Stimulated activated CD8-positive, alpha-beta memory T cell treated with anti-CD3 and anti-CD28 coated beads, Interleukin-4, amount 100 ng/mL, for 24 hours (primary cell): ENCODE measurements around the gene ZPR1.
A peak's percentile ranks its signal among the peaks of the same experiment; 100 is the strongest.
"Not testable (repeated sequence)": the region's sequence is repeated elsewhere in the genome, so short reads cannot be mapped to it uniquely, and the experiment has no call there.

Source experiments
- DNase-seq: peaks from one replicate; pipeline ENCODE4 v3.0.0-alpha.2; 2020; ENCODE audit warnings: low read depth

ZPR1 gene, protein sequence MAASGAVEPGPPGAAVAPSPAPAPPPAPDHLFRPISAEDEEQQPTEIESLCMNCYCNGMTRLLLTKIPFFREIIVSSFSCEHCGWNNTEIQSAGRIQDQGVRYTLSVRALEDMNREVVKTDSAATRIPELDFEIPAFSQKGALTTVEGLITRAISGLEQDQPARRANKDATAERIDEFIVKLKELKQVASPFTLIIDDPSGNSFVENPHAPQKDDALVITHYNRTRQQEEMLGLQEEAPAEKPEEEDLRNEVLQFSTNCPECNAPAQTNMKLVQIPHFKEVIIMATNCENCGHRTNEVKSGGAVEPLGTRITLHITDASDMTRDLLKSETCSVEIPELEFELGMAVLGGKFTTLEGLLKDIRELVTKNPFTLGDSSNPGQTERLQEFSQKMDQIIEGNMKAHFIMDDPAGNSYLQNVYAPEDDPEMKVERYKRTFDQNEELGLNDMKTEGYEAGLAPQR

DNA sequence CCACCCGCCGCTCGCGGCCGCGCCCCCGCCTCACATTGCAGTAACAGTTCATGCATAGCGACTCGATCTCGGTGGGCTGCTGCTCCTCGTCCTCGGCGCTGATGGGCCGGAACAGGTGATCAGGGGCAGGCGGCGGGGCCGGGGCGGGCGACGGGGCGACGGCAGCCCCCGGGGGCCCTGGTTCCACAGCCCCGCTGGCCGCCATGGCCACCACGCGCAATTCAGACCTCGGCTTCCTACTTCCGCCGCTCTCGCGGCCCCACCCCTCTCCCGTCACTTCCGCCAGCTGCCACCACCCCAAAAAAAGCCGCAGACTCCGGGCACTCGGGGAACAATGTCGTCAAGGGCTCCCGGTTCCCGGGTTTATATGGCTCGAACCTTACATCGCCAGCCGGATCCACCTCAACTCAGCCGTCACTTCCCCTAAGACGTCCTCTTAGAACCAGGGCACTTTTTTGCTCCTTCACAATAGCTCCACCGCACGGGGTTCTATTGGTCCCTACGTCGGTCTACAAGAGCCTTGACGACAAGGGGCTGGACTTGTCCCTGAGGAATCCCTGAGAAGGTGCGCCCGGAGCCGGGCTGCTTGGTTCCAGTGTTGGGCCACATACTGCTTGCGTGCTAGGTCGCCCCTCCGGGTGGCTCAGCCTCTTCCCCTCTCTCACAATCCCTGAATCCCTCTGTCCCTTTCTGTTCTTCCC lies at the start of gene ZPR1:
ZPR1 (minus strand) TSS at position 238 of the 701 bp plus-strand sequence; CDS start at position 205, 33 bp downstream.
- DNase-seq, result peak; percentile 75

DNA sequence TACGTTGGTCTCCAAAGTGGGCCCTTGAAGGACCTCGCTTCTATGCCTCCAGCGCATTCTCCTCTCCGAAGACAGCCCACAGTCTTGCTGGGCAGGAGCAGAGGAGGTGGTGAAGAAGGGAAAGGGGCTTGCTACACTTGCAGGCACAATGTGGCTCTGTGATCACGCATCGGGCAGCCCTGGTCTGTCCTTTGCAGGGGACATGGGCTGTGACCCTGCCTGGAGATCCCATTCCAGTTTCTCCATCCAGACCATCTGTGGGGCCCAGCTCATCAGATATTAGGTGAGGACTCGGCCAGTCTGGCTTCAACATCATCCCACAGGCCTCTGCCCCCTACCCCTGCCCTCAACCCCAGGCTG lies 48.8 kb upstream of the ZPR1 start:
- DNase-seq, result no peak

DNA sequence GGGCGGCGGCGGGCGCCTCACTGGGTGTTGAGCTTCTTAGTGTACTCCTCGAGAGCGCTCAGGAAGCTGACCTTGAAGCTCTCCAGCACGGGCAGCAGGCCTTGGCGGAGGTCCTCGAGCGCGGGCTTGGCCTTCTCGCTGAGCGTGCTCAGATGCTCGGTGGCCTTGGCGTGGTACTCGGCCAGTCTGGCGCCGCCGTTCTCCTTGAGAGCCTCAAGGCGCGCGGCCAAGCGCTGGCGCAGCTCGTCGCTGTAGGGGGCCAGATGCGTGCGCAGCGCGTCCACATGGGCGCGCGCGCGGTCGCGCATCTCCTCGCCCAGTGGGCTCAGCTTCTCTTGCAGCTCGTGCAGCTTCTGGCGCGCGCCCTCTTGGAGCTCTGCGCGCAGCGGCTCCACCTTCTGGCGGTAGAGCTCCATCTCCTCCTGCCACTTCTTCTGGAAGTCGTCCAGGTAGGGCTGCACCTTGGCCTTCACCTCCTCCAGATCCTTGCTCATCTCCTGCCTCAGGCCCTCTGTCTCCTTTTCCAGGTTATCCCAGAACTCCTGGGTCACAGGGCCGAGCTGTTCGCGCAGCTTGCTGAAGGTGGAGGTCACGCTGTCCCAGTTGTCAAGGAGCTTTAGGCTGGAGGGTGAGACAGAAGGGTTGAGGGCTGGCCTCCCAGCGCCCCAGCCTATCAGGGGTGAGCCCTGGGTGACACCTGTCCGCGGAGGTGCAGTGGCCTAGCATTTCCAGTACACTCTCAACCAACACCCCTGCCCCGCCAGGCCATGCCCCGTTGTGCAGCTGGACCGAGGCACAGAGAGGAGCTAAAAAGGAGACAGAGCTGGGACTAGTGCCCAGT lies 48.2 kb upstream of the ZPR1 start:
- peak; percentile 69 for DNase-seq

DNA sequence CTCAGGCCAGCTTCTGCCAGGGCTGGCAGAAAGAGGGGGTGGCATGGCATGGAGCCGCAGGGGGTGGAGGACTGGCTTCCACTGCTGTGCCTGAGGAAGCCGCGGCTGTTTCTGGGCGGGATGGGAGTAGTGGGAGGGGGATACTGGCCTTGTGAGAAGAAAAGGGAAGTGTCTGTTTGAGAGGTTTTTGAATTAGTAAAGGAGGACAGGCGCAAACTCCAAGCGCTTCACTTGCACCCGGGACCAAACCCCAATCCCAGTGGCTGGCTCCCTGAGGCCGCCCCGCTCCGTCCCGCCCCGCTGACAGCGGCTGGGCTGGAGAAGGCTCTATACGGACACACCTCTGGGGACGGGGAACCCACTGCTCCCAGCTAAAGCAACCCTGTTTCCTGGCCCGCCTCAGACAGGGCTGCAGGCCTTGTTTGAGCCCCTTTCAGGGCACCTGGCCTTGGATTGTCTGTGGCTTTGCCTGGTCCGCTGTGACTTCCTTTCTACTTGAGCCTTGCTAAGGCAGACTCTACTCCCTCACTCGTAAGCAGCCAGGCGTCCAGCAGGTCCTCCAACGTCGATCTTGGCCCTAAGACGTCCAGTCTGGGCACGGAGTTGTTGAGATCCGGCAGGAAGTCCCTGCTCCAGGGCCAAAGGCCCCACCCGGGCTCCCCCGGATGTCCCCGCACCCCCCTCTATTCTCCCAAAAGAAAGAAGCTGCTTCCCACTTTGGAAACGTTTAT lies 47.4 kb upstream of the ZPR1 start:
- no peak for DNase-seq

DNA sequence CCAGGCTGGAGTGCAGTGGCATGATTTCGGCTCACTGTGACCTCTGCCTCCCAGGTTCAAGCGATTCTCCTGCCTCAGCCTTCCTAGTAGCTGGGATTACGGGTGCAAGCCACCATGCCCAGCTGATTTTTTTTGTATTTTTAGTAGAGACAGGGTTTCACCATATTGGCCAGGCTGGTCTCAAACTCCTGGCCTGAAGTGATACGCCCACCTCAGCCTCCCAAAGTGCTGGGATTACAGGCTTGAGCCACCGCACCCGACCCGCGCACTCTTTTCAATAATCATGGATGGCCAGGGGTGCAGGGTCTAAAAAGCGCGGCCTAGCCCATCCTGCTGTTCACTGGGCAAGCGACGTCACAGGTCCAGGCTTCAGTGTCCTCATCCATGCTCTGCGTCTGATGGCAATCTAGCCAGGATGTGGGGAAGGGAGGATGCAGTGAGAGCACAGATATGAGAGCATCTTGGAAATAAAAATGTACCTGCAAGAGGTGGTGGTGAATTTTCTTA lies 46.8 kb upstream of the ZPR1 start:
- not testable (repeated sequence) for DNase-seq

DNA sequence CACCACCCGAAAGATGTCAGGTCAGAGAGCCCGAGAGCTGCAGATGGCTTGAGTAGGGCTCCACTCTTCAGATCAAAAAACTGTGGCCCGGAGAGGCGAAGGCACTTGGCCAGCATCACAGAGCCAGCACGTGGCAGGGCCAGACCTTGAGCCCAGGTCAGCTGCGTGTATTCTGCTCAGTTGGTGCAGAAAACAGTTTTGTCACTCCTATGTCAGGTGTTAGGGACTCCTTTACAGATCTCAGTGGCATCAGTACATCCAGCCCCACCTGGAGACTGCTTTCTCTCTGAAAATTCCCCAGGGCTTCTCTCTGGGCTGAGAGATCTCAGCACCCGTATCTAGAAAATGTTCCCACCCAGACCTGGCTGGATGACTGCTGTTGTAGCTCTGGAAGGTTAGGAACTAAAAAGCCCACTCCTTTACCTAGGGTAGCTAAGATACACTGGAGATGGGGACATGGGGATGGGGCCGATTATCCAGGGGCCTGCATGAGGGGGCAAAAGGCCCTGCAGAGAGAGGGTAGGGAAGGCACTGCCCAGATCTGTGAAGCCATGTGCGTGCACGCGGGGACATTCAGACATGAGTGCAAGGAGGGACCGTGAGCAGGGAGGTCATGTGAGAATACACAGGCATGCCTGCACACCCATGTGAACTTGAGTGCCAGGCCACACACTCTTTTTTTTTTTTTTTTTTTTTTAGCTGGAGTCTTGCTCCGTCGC lies 46.2 kb upstream of the ZPR1 start:
- DNase-seq, result no peak

DNA sequence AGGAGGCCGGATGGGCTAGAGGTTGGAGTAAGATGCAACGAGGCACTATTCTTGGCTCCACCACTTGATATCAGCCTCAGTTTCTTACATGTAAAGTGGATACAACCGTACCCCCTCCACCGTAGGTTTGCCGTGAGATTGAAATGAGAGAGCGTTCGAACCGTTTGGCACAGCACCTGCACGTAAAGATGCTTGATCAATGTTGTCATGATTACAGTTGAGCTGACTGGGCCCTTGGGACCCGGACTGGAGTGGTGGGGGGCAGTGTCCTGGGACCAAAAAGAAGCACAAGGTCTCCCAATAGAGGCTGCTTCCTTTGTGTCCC lies 45.6 kb upstream of the ZPR1 start:
- no peak for DNase-seq

DNA sequence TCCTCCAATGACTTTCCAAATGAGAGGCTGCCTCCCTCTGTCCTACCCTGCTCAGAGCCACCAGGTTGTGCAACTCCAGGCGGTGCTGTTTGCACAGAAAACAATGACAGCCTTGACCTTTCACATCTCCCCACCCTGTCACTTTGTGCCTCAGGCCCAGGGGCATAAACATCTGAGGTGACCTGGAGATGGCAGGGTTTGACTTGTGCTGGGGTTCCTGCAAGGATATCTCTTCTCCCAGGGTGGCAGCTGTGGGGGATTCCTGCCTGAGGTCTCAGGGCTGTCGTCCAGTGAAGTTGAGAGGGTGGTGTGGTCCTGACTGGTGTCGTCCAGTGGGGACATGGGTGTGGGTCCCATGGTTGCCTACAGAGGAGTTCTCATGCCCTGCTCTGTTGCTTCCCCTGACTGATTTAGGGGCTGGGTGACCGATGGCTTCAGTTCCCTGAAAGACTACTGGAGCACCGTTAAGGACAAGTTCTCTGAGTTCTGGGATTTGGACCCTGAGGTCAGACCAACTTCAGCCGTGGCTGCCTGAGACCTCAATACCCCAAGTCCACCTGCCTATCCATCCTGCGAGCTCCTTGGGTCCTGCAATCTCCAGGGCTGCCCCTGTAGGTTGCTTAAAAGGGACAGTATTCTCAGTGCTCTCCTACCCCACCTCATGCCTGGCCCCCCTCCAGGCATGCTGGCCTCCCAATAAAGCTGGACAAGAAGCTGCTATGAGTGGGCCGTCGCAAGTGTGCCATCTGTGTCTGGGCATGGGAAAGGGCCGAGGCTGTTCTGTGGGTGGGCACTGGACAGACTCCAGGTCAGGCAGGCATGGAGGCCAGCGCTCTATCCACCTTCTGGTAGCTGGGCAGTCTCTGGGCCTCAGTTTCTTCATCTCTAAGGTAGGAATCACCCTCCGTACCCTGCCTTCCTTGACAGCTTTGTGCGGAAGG lies 44.8 kb upstream of the ZPR1 start:
- no peak for DNase-seq

DNA sequence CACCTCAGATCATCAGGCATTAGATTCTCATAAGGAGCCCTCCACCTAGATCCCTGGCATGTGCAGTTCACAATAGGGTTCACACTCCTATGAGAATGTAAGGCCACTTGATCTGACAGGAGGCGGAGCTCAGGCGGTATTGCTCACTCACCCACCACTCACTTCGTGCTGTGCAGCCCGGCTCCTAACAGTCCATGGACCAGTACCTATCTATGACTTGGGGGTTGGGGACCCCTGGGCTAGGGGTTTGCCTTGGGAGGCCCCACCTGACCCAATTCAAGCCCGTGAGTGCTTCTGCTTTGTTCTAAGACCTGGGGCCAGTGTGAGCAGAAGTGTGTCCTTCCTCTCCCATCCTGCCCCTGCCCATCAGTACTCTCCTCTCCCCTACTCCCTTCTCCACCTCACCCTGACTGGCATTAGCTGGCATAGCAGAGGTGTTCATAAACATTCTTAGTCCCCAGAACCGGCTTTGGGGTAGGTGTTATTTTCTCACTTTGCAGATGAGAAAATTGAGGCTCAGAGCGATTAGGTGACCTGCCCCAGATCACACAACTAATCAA lies 44.0 kb upstream of the ZPR1 start:
- DNase-seq, result no peak

DNA sequence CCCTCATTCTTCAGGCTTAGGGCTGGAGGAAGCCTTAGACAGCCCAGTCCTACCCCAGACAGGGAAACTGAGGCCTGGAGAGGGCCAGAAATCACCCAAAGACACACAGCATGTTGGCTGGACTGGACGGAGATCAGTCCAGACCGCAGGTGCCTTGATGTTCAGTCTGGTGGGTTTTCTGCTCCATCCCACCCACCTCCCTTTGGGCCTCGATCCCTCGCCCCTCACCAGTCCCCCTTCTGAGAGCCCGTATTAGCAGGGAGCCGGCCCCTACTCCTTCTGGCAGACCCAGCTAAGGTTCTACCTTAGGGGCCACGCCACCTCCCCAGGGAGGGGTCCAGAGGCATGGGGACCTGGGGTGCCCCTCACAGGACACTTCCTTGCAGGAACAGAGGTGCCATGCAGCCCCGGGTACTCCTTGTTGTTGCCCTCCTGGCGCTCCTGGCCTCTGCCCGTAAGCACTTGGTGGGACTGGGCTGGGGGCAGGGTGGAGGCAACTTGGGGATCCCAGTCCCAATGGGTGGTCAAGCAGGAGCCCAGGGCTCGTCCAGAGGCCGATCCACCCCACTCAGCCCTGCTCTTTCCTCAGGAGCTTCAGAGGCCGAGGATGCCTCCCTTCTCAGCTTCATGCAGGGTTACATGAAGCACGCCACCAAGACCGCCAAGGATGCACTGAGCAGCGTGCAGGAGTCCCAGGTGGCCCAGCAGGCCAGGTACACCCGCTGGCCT lies 42.5 kb upstream of the ZPR1 start:
- DNase-seq, result no peak

DNA sequence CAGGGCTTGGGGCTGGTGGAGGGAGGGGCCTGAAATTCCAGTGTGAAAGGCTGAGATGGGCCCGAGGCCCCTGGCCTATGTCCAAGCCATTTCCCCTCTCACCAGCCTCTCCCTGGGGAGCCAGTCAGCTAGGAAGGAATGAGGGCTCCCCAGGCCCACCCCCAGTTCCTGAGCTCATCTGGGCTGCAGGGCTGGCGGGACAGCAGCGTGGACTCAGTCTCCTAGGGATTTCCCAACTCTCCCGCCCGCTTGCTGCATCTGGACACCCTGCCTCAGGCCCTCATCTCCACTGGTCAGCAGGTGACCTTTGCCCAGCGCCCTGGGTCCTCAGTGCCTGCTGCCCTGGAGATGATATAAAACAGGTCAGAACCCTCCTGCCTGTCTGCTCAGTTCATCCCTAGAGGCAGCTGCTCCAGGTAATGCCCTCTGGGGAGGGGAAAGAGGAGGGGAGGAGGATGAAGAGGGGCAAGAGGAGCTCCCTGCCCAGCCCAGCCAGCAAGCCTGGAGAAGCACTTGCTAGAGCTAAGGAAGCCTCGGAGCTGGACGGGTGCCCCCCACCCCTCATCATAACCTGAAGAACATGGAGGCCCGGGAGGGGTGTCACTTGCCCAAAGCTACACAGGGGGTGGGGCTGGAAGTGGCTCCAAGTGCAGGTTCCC lies 41.8 kb upstream of the ZPR1 start, which contains the start of gene APOC3:
APOC3 (plus strand) TSS at position 383 of the 659 bp plus-strand sequence. CDS start 676 bp downstream, outside the sequence.
- no peak for DNase-seq

DNA sequence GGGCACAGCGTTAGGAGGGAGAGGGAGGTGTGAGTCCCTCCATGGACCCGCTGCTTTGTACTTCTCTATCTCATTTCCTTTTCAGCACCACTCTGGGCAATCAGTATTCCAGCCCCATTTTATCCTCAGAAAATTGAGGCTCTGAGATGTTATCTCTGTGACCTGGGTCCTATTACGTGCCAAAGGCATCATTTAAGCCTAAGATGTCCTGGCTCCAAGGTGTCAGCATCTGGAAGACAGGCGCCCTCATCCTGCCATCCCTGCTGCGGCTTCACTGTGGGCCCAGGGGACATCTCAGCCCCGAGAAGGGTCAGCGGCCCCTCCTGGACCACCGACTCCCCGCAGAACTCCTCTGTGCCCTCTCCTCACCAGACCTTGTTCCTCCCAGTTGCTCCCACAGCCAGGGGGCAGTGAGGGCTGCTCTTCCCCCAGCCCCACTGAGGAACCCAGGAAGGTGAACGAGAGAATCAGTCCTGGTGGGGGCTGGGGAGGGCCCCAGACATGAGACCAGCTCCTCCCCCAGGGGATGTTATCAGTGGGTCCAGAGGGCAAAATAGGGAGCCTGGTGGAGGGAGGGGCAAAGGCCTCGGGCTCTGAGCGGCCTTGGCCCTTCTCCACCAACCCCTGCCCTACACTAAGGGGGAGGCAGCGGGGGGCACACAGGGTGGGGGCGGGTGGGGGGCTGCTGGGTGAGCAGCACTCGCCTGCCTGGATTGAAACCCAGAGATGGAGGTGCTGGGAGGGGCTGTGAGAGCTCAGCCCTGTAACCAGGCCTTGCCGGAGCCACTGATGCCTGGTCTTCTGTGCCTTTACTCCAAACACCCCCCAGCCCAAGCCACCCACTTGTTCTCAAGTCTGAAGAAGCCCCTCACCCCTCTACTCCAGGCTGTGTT lies 41.1 kb upstream of the ZPR1 start:
- no peak for DNase-seq

DNA sequence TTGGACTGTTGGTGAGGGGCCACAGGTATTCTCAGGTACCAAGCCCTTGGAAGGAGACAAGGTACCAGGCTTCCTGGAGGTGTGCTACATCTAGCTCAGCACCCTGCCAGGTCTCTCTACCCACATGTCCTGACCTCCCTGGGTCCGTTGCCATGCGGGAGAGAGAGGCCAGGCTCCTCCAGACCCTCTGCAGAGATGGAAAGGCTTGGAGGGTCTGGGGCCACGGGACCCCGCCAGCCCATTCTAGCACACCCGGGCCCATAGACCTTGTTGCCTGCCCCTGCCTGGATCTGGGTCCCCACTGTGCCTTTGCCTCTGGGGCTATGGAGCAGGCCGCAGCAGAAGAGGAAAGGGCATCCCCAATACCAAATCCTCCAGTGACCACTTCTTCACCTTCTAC lies 39.6 kb upstream of the ZPR1 start:
- no peak for DNase-seq

DNA sequence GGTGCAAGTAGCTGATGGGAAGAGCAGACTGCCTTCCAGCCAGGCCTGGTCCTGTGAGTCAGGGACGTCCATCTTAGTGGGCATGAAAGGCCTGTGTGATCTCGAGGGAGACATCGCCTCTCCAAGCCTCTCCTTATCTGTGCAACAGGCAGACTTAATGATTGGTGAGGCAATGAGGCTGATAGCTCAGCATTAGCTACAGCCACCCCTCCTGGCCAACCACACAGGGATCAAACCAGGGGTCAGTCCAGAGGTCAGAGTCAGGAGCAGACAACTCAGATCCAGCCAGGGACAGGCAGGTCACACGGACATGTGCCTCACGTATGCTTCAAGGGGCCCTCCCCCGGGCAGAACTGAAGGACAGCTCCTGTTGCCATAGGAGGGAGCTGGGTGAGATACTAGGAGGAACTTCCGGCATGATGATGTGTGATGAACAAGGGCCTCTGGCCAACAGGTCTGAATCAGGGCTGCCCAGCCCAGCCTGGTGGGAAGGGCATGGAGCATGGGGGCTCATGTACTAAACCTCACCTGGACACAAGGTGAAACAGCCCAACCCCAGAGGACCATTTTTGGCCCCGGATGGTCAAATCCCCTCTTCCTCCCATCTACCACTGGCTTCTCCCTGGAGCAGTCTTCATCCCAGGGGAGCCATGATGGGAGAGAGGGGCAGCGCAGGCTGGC lies 39.1 kb upstream of the ZPR1 start:
- DNase-seq, result no peak

DNA sequence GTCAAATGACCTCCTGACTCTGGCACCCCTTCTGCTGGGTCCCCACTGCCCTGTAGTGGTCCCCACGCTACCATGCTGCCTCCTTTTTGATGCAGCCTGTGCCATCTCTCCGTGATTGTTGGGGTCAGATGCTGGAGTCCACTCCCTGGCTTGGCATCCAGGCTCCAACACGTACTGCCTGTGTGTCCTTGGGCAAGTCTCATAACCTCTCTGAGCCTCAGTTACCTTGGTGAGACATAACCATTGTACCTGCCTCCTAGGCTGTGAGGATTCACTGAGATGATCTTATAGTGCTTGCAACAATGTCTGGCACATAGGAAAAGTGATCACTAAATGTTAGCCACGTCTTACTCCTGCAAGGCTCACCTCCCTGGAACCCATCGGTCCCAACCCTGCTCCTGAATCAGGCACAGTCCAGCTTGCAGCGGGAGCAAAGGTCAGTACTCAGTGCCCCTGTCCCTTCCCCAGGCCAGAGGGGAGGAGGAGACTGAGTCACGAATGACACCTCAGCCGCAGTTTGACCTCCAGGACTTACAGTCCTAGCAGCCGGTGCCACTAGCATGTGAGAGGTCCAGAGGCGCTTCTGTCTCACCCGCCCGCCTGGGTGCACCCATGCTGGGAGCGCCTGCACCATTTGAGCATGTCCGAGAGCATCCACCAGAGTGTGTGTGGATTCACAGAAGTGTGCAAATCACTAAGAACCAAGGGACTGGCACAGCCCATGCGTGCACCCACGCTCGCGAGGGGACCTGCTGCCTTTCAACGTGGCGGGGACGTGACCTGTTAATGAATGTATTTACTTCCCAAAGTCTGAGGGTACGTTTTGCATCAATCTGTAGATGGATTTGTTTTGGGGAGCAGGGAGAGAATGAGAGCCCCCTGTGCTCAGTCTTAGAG lies 38.3 kb upstream of the ZPR1 start:
- no peak for DNase-seq

DNA sequence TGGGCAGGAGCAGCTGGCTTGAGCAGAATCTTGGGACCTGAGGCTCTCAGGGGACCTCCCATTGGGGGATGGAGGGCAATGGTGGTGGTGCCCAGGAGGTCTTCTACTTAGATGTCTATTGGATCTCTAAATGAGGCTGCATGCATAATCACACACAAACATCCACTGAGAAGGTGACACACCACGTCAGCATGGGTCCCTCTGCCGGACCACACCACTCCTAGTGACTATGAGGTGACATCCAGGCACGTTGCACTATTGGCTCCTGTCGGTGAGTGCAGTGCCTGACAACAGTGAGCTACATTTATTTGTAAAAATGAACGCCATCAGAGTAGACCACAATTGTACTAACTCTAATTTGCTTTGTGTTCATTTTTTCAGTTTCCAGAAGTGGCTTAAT lies 37.6 kb upstream of the ZPR1 start:
- DNase-seq, result no peak
